Endothelial cell of umbilical vein (primary cell): Measurements from ENCODE around the gene SFXN2. TPM values are rescaled to one million over a fixed set of nuclear protein-coding genes. Genes with fewer than 3 reads are reported as not detected.

ENCODE experiments used
- BruUV-seq: library from RNA; stranded (reverse); fragments of 400-500 nt; replicated peaks from 2 replicates; lab custom pipeline; 2021; lab: Mats Ljungman, UMichigan
- CTCF ChIA-PET: fragments of 300-600, 350-600 bp; sonication (Branson Sonifier 250); formaldehyde crosslinking; loops from one replicate; lab custom pipeline; 2021; ENCODE audit warnings: antibody characterized with exemption, inconsistent platforms; lab: Charles Lee
- POLR2A ChIA-PET: fragments of 300-600, 350-600 bp; sonication (Branson Sonifier 250); formaldehyde crosslinking; loops from one replicate; lab custom pipeline; 2021; ENCODE audit warnings: antibody characterized with exemption, inconsistent platforms; lab: Charles Lee
- DNase-seq: peaks from one replicate; pipeline ENCODE4 v3.0.0-alpha.2; 2011; ENCODE audit warnings: low read depth, low spot score
- FAIRE-seq: peaks from 2 replicates; lab custom pipeline; 2011; peaks lifted over from hg19 to GRCh38; lab: Jason Lieb, UNC
- H2AFZ ChIP-seq: 2 replicates; pipeline ENCODE4 v1.6.0; 2012; ENCODE audit warnings: low read depth, low read length, control low read depth, inconsistent platforms
- H3K27ac ChIP-seq: 2 replicates; pipeline ENCODE4 v1.5.1; 2011; ENCODE audit warnings: low read depth, mild to moderate bottlenecking, control low read depth, low read length, moderate library complexity; ENCODE audit not compliant: insufficient read depth
- H3K27me3 ChIP-seq, 2 experiments: 2 replicates each; pipeline versions ENCODE4 v1.6.0 to v1.6.1; 2011; ENCODE audit warnings: low read length in 2 of 2, mixed read lengths in 1 of 2; ENCODE audit not compliant: control insufficient read depth in 2 of 2, insufficient read depth in 2 of 2
- H3K36me3 ChIP-seq, 2 experiments: 2 replicates in 1 of 2; 3 replicates in 1 of 2; pipeline ENCODE4 v1.5.1; 2011; ENCODE audit warnings: low read length in 2 of 2, mild to moderate bottlenecking in 1 of 2, moderate library complexity in 1 of 2; ENCODE audit not compliant: control insufficient read depth in 2 of 2, insufficient read depth in 2 of 2; ENCODE audit errors: extremely low read depth in 1 of 2
- H3K4me1 ChIP-seq: 3 replicates; pipeline ENCODE4 v1.5.1; 2011; ENCODE audit warnings: mild to moderate bottlenecking, low read length; ENCODE audit not compliant: control insufficient read depth, insufficient read depth; ENCODE audit errors: extremely low read depth
- H3K4me2 ChIP-seq: 2 replicates; pipeline ENCODE4 v1.6.1; 2011; ENCODE audit warnings: low read length, control low read depth, mixed read lengths; ENCODE audit not compliant: insufficient read depth
- H3K4me3 ChIP-seq, 3 experiments: fragments of 200-600 bp in 1 of 3; sonication (generic), shearing (Covaris generic) in 1 of 3; replicated peaks in 1 of 3; 2 replicates each; pipeline ENCODE4 v1.5.1; 2011 to 2016; ENCODE audit warnings: control low read depth in 3 of 3, low read length in 3 of 3, mild to moderate bottlenecking in 2 of 3, inconsistent platforms in 1 of 3, low read depth in 1 of 3, moderate library complexity in 1 of 3; ENCODE audit not compliant: insufficient read depth in 1 of 3
- H3K79me2 ChIP-seq: 2 replicates; pipeline ENCODE4 v1.6.0; 2012; ENCODE audit warnings: low read length, inconsistent platforms; ENCODE audit not compliant: control insufficient read depth, insufficient read depth
- H3K9ac ChIP-seq: replicated peaks from 2 replicates; pipeline ENCODE3; 2011; ENCODE audit warnings: low read length, control low read depth; ENCODE audit not compliant: insufficient read depth; ENCODE audit errors: extremely low read depth
- H3K9me1 ChIP-seq: replicated peaks from 3 replicates; pipeline ENCODE4 v1.6.0; 2011; ENCODE audit warnings: mild to moderate bottlenecking, low read length; ENCODE audit not compliant: control insufficient read depth, insufficient read depth; ENCODE audit errors: extremely low read depth
- H3K9me3 ChIP-seq: replicated peaks from 2 replicates; pipeline ENCODE4 v1.5.1; 2012; ENCODE audit warnings: low read length, inconsistent platforms; ENCODE audit not compliant: control insufficient read depth, insufficient read depth
- H4K20me1 ChIP-seq: replicated peaks from 2 replicates; pipeline ENCODE3; 2011; ENCODE audit warnings: mild to moderate bottlenecking, low read length; ENCODE audit not compliant: control insufficient read depth, insufficient read depth; ENCODE audit errors: extremely low read depth
- CTCF ChIP-seq, 2 donors: IDR thresholded peaks; 1 replicate in 1 of 2; 2 replicates in 1 of 2; pipeline ENCODE4 v1.5.1; 2011; ENCODE audit warnings: low read length in 2 of 2, mild to moderate bottlenecking in 2 of 2, moderate library complexity in 2 of 2, control low read depth in 1 of 2, inconsistent platforms in 1 of 2, low read depth in 1 of 2; ENCODE audit not compliant: insufficient read depth in 1 of 2; ENCODE audit errors: extremely low read depth in 1 of 2
- EZH2 ChIP-seq: IDR thresholded peaks from 2 replicates; pipeline ENCODE4 v1.6.1; 2012; ENCODE audit warnings: borderline replicate concordance, low read depth, mild to moderate bottlenecking, moderate library complexity, low read length, inconsistent platforms; ENCODE audit not compliant: severe bottlenecking
- FOS ChIP-seq: IDR thresholded peaks from 2 replicates; pipeline ENCODE4 v1.6.1; 2011; ENCODE audit warnings: mild to moderate bottlenecking, low read length, moderate library complexity, borderline replicate concordance; ENCODE audit not compliant: insufficient read depth
- GATA2 ChIP-seq: IDR thresholded peaks from 2 replicates; pipeline ENCODE4 v1.7.0; 2011; ENCODE audit warnings: low read depth, mild to moderate bottlenecking, moderate library complexity, mixed read lengths, low read length; ENCODE audit not compliant: insufficient read length, insufficient read depth
- JUN ChIP-seq: IDR thresholded peaks from 2 replicates; pipeline ENCODE4 v1.6.1; 2011; ENCODE audit warnings: borderline replicate concordance, low read depth; ENCODE audit not compliant: insufficient read length, insufficient read depth
- MAX ChIP-seq: IDR thresholded peaks from 2 replicates; pipeline ENCODE4 v1.6.1; 2011; ENCODE audit not compliant: insufficient read depth, insufficient read length
- MYC ChIP-seq: IDR thresholded peaks from one replicate; pipeline ENCODE4 v1.6.1; 2011; ENCODE audit warnings: mild to moderate bottlenecking, low read depth, low read length
- POLR2A ChIP-seq: IDR thresholded peaks from 2 replicates; pipeline ENCODE4 v1.6.1; 2012; ENCODE audit warnings: low read depth, mild to moderate bottlenecking, control low read depth, low read length
- POLR2AphosphoS5 ChIP-seq: IDR thresholded peaks from 2 replicates; pipeline ENCODE4 v1.6.1; 2012; ENCODE audit warnings: low read depth, mild to moderate bottlenecking, control low read depth, low read length, moderate library complexity; ENCODE audit not compliant: insufficient read depth
- dilution Hi-C: fragments of 300-500 bp; cut with MboI; formaldehyde crosslinking; loops from one replicate; pipeline ENCODE4 v1.15.0; 2019; ENCODE audit warnings: low sequenced_read_pairs; ENCODE audit not compliant: extremely low pct_ligation_motif_present
- intact Hi-C: fragments of 100-400 bp; cut with micrococcal nuclease; formaldehyde crosslinking; loops from one replicate; pipeline ENCODE4 v1.10.0; 2022
- polyA plus RNA-seq, 4 experiments: library from polyadenylated mRNA; depleted of rRNA in 3 of 4; stranded (reverse) in 3 of 4; unstranded in 1 of 4; fragments of >200 nt; gene quantifications; 2 replicates each; pipeline versions ENCODE4 v1.2.1 to v1.2.3, GENCODE V29; 2011 to 2012; ENCODE audit warnings: missing spikeins in 1 of 4
- total RNA-seq: library from RNA; stranded (reverse); gene quantifications from 2 replicates; pipeline ENCODE4 v1.2.3, GENCODE V29; 2021

Gene SFXN2
- total and polyA plus RNA-seq, 2 donors (not counting 3 experiments of a cell fraction or from before 2014, with no cell fraction given) = 9.8 to 17.0 TPM

GRCh38 chr10:102775201-102775934 lies 60.9 kb downstream of the SFXN2 start:
- FAIRE-seq = peak; percentile 50
- Histone ChIP-seq H3K36me3 (no peaks in the 10 kb centered on the region), H3K4me3 (peak overlapping the region in 2 of 3 experiments; percentile 2 to 24), H4K20me1 (no peaks in the 10 kb centered on the region), H3K9ac (peak overlapping the region; percentile 99), H3K27me3 (no peaks in the 10 kb centered on the region), H2AFZ (no peak overlapping the region), H3K9me1 (no peaks in the 10 kb centered on the region), H3K9me3 (no peaks in the 10 kb centered on the region), H3K4me2 (peak overlapping the region; percentile 88), H3K27ac (peak overlapping the region; percentile 98), H3K79me2 (peaks cover 22% of the 10 kb centered on the region), H3K4me1 (peaks cover 52% of the 10 kb centered on the region)
- ChIA-PET POLR2A (interaction anchor here (0.7 to 1.2 kb wide), 6 partner anchors 8 to 61 kb away, joined by 3 to 4 read pairs (median 3); partner anchors contain the start of genes ARL3 and SFXN2), CTCF (interaction anchor here (0.6 to 3.9 kb wide), 12 partner anchors 10 to 549 kb away, joined by 3 to 44 read pairs (median 5); partner anchors contain the start of genes CYP17A1 and ELOVL3)
- intact Hi-C loops = loop anchor here (5.0 kb wide), 1 partner anchor 33 kb away; the partner anchor contains the start of gene WBP1L
- dilution Hi-C loops = no loop called here
- peak; percentile 45 for DNase-seq
- no TSS peak for BruUV-seq
- TF ChIP-seq MYC = no peak
- no peak for TF ChIP-seq GATA2
- no peak for TF ChIP-seq JUN
- no peak for TF ChIP-seq EZH2
- TF ChIP-seq POLR2AphosphoS5 = no peak
- no peak for TF ChIP-seq POLR2A
- no peak for TF ChIP-seq MAX
- no peak for TF ChIP-seq FOS
- TF ChIP-seq CTCF (IDR thresholded peaks at IDR 0.05; ENCODE audit: extremely low read depth in 1 of 2, insufficient read depth in 1 of 2, low read depth in 1 of 2, low read length in 2 of 2) = no peak
